Stimulated activated CD4-positive, alpha-beta T cell treated with anti-CD3 and anti-CD28 coated beads, TNF-alpha, amount 100 ng/mL, for 48 hours (primary cell): ENCODE results near the gene LRRC1.

Source experiments
- DNase-seq, 3 donors: peaks; one replicate each; pipeline ENCODE4 v3.0.0-alpha.2; 2020; ENCODE audit warnings: low read depth in 3 of 3

LRRC1 gene

GRCh38 chr6:53847796-53848314 is 53.0 kb downstream of the LRRC1 start:
- no peak for DNase-seq

- DNase-seq, result no peak
These were observed 55.7 kb downstream of the LRRC1 start for GRCh38 chr6:53850527-53850926.

DNA sequence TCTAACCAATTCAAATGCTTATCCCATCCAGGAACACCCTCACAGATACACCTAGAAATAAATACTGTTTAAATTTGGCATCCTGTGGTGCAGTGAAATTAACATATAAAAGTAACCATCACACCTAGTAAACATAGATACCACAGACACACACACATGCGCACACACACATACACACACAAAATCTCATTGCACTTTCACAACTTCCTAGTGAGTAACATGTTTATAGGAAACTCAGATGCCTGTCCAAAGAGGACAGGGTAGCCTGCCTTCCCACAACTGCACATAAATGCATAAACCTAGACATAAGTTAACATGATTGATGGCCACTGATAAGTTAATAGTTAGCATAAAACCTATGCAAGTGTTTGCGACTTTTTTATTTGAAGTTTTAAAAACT is 56.8 kb downstream of the LRRC1 start:
- no peak for DNase-seq

DNA sequence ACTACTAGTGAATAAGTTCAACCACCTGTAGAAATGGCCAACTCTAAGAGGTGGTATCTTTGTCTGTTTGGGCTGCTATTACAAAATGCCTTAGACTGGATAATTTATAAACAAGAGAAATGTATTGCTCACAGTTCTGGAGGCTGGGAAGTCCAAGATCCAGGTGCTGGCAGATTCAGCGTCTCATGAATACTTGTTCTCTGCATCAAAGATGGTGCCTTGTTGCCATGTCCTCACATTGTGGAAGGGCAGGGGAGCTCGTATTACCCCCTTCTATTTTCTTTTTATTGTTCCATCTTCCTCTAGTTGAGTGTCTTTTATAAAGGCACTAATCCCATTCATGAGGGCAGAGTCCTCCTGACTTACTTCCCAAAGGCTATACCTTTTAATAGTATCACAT is 58.0 kb downstream of the LRRC1 start:
- DNase-seq, result no peak

- no peak for DNase-seq
These were observed 60.2 kb downstream of the LRRC1 start for GRCh38 chr6:53854843-53855567.

DNA sequence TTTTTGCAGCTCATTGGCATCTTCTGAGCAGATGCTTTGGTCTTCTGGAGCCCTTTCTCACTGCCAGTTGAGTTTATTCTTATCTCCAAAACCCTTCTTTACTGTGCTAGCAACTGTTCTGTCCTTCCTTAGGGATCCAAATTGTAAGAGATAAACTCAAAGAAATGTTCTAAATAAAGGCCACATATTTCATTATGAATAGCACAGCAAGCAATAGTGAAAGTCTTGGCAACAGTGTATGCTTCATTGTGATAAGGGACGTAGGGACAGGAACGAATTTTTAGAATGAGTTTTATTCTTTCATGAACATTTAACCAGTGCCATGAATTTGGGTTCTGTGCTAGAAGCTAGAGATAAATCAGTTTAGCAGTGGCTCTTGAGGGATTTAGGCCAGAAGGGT is 61.1 kb downstream of the LRRC1 start:
- DNase-seq, result no peak

- no peak for DNase-seq
These were observed 62.7 kb downstream of the LRRC1 start for GRCh38 chr6:53857318-53858094.

- DNase-seq, result no peak
These were observed 63.4 kb downstream of the LRRC1 start for GRCh38 chr6:53858196-53858595.

- no peak for DNase-seq
These were observed 64.1 kb downstream of the LRRC1 start for GRCh38 chr6:53858913-53859312.

DNA sequence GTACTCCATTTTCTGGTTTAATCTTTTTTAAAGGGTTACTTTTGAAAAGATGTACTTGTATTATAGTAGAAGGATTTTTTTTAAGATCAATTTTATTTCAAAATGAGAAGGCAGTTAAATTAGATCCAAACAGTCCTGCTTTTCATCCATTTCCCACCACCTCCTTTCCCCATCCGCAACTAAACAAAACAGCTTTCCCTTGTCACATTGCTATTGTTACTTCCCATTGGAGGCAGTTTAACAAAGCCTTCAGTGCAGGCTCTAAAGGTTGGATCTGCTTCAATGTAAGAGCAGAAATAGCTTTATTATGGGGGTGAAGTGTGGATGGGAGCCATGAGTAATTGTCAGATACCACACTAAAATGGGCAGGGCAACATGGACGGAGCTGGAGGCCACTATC is 65.7 kb downstream of the LRRC1 start:
- DNase-seq, result no peak

DNA sequence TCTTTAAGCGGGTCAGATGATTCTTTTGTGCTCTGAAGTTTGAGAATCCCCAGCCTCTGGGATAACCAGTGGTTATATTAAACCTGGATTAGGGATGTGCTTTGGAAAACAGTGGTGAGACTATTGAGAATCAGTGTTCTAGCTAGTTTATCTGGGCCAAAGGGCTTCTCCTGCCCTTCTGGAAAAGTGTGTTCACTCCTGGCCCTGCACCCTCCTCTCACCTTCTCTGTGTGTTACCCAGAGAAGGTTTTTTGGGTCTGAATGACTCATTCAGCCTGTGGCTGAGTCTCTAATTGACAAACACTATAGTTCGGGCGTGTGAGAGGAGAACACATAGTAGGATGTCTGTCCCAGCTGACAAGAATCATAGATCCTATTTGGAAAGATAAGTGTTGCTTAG is 66.7 kb downstream of the LRRC1 start:
- no peak for DNase-seq

- DNase-seq, result no peak
These were observed 68.1 kb downstream of the LRRC1 start for GRCh38 chr6:53862662-53863462.

DNA sequence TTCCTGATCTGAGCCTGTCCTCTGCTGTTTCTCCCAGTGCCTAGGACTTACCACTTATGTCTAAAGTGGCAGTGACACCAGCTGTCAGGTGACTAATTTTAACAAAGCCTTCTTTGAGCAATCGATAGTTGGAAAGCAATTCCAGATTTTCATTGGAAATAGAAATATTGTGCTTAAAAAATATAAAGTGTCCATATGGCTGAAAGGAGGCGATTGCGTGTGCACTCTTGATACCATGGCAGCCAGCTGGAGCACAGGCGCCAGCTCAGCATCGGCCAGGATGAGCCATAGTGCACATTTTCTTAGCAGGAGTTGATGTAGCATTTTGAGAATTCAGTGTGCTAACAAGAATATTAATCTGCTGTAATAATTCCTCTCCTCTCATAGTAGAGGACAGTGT is 70.0 kb downstream of the LRRC1 start:
- DNase-seq, result no peak

- no peak for DNase-seq
These were observed 71.4 kb downstream of the LRRC1 start for GRCh38 chr6:53866226-53866625.

- DNase-seq, result no peak
These were observed 73.8 kb downstream of the LRRC1 start for GRCh38 chr6:53868626-53869025.

DNA sequence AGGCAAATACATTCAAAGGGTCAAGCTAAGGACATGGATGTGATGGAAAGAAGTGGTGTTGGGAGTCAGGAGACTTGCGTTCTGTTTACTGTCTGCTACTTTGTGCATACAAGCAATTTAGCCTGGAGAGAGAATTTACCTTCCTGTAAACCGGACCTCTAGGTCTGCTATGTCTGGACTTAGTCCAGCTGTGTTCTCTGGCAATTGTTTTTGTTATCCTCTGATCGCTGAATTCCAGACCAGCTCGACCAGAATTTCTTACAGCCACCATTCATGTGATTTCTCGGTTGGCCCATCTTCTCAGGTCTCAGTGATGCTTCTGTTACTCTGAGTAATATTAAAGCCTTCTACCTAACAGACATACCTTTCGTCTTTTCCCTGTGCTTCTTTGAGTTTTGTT is 75.2 kb downstream of the LRRC1 start:
- no peak for DNase-seq

DNA sequence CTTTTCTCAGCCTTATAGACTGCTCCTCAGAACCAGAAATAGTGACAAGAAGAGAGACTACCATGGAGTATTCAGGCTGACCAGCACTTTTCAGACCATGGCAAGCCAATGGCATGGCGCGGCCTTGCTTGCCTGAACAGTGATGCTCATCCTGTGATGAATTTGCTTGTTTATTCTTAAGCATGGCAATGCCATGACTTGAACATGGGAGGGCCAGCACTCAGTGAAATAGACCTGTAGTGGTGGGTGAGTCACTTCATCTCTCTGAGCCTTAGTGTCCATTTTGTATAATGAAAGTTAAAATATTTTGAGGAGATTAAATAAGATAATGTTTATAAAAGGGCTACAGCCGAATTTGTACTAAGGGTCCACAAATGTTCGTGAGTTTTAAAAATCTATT is 79.1 kb downstream of the LRRC1 start:
- DNase-seq, result no peak

GRCh38 chr6:53874964-53875363 is 80.2 kb downstream of the LRRC1 start:
- no peak for DNase-seq

- DNase-seq, result no peak
These were observed 82.3 kb downstream of the LRRC1 start for GRCh38 chr6:53877151-53877550.

DNA sequence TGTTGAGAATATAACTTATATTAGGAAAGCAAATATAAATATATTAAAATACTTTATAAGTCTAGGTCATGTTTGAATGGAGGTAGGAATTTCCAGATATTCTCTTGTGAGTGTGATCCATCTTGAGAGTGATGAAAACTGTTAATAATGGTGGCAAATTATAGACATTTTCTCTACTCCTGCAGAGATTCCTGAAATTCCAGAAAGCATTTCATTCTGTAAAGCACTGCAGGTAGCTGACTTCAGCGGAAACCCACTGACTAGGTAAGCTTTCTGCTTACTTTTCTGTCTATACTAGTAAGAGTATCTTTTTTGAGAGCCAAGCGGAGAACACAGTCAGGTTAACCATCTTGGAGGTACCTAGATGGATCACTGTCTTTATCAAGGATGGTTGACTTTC is 84.0 kb downstream of the LRRC1 start:
- DNase-seq, result no peak

DNA sequence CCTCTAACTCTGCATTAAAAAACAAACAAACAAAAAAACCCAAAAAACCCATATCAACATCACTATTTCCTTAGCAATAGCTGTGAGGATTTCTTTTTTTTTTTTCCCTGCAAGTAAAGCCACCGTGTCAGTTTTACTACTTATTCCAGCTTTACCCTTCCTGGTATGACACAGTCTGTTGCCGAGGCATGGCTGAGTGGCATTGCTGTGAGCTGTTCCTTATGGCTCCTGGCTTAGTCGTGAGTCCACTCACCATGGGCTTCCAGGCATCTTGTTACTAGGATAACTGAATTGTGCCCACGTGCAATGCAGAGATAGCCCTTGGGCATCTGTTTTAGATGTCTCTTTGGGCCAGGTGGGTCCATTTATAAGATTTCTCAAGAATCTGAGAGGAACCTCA is 84.8 kb downstream of the LRRC1 start:
- DNase-seq, result no peak

GRCh38 chr6:53887316-53887715 is 92.5 kb downstream of the LRRC1 start:
- no peak for DNase-seq
